Fibroblast of villous mesenchyme (primary cell): ENCODE measurements around the gene GAS2L1. TPM values are rescaled to one million over a fixed set of nuclear protein-coding genes. Genes with fewer than 3 reads are reported as not detected.

Experiments
- DNase-seq: peaks from one replicate; pipeline ENCODE4 v3.0.0-alpha.2; 2010; ENCODE audit warnings: low read depth
- H3K4me3 ChIP-seq: 2 replicates; pipeline ENCODE4 v1.5.1; 2011; ENCODE audit warnings: low read depth, mild to moderate bottlenecking, low read length
- CTCF ChIP-seq: IDR thresholded peaks from 2 replicates; pipeline ENCODE4 v1.5.1; 2012; ENCODE audit warnings: low read depth, mild to moderate bottlenecking, low read length; ENCODE audit not compliant: insufficient read depth
- total RNA-seq: library from RNA; depleted of rRNA; stranded (reverse); fragments of >200 nt; gene quantifications from 2 replicates; pipeline ENCODE4 v1.2.3, GENCODE V29; 2012

The GAS2L1 gene
- total RNA-seq, 1 donor = 16.4 TPM

- TF ChIP-seq CTCF = no peak
- peak overlapping the region; percentile 9 for H3K4me3 ChIP-seq
- no peak for DNase-seq
These were observed 3.0 kb downstream of the GAS2L1 start for GRCh38 chr22:29309332-29310064.

- TF ChIP-seq CTCF = no peak
- no peak overlapping the region for H3K4me3 ChIP-seq
- DNase-seq = no peak
These were observed 3.8 kb downstream of the GAS2L1 start for GRCh38 chr22:29310065-29310862.

GRCh38 chr22:29310863-29311339, 4.5 kb downstream of the GAS2L1 start:
- no peak overlapping the region for H3K4me3 ChIP-seq
- no peak for TF ChIP-seq CTCF
- DNase-seq = peak; percentile 98

- no peak for DNase-seq
- no peak for TF ChIP-seq CTCF
- H3K4me3 ChIP-seq = no peak overlapping the region
These were observed 5.2 kb downstream of the GAS2L1 start for GRCh38 chr22:29311464-29312217.

GRCh38 chr22:29312218-29313125, 6.0 kb downstream of the GAS2L1 start:
- no peak for TF ChIP-seq CTCF
- no peak overlapping the region for H3K4me3 ChIP-seq
- no peak for DNase-seq

GRCh38 chr22:29313126-29313575, 6.7 kb downstream of the GAS2L1 start:
- peak; percentile 22 for DNase-seq
- no peak overlapping the region for H3K4me3 ChIP-seq
- TF ChIP-seq CTCF = peak; percentile 63
